DMS53 (cell line): Measurements from ENCODE around the gene LRMDA.

Source experiments
- DNase-seq: peaks from one replicate; lab custom pipeline; 2025; lab: John Stamatoyannopoulos, UW

LRMDA gene

DNA sequence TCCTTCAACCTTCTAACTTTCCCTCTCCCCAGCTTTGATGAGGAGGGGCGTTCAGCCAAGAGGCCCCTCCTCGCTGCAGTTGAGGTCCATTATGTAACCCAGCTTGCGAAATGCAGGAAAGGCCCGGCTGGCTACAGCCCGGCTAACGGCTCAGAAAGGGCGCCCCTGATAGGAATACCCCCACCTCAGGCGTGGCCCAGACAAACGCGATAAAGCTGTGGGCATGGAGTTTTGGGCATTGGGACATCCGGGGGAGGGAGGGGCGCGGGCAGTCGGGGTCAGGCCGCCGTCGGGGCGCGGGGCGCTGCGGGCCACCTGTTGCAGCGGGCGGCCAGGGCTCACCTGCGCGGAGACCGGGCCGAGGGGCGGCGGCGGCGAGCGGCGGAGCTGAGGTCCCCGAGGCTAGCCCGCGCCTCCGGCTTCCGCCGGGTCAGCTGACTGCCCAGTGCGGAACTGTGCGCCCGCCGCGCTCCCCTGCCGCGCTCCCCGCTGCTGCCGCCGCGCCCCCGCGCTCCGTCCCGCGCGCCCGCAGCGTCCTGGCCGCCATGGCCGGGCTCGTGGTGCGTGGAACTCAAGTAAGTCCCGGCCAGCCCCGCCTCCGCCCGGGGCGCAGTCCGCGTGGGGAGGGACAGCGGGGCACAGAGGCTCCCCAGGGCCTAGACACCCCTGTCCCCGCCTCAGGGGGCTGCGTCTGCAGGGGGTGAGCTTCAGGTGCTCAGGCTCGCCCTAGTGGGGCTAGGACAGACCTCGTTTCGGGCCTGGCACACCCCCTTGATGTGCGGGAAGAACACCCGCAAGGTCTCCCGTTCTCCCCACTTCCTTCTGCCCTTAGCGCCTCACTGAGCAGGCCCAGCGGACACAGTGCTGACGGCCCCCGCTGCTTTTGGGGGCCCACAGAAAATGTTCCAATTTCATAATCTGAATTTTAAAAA lies at the start of gene LRMDA:
LRMDA (plus strand) TSS at position 445 of the 932 bp plus-strand sequence.
- peak; percentile 76 for DNase-seq

DNA sequence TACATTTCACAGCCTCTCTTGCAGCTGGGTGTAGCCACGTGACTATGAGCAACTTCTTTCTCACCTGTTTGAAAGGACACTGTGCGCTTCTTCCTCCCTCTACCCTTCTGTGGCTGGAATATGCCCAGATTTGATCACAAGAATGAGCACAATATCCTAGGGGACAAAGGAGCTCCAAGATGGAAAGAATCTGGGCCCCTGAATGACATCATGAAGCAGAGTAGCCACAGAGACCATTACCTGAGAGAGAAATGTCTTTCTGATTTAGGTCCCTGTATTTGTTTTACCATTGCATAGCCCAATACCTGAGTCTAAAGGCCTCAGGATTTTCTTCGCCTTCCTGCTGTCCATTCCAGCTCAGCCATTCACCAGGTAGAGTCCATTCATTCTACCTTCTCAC lies 45.3 kb upstream of the LRMDA start:
- DNase-seq = no peak

DNA sequence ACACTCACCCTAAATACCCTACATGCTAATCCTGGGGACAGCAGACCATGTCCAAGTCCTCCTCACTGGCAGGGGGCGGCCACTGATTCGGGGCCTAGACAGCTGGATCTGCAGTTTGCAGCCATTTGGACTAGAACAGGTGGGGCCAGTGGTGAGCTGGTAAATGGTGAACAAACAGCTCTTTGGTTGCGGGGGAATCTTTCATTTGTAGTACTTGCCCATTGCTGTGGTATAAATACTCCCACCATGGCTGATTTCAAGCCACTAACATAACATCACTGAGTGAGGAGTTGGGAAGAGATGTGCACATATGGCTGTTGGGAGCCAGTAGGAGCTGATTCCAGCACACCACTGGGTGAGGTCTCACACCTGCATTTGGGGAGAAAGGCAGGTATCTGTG lies 43.3 kb upstream of the LRMDA start:
- DNase-seq = no peak

DNA sequence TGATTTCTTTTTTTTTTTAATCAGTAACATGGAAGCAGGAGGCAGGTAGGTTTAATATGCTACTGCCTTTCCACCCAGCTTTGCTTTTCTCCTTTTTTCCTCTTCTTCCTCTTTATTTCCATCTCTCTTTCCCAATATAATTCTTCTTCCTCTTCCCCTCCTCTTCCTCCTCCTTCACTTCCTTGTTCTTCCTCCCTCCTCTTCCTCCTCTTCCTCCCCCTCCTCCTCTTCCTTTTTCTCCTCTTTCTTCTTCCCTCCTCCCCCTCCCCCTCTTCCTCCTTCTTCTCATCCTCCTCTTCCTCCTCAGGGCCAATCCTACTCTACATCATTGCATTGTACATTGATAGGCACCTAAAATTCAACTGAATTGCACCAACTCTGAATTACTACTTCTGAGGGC lies 41.2 kb upstream of the LRMDA start:
- no peak for DNase-seq

DNA sequence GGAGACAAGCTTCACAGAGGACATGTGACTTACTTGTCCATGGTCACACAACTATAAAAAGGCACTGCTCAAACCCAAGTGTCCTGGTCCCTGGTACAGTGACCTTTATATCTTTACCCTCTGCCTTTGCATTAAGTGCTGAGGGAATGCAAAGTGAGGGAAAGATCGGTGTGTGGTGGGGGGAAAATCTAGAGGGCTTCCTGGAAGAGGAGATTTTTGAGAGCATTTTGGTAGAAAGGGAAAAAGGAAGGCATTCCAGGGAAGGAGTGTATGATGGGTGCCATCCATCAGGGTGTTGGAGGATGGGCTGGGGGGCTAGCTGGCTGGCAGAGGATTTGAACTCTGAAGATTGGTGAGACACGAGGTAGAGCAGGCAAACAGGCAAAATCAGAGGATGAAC lies 39.2 kb upstream of the LRMDA start:
- no peak for DNase-seq

DNA sequence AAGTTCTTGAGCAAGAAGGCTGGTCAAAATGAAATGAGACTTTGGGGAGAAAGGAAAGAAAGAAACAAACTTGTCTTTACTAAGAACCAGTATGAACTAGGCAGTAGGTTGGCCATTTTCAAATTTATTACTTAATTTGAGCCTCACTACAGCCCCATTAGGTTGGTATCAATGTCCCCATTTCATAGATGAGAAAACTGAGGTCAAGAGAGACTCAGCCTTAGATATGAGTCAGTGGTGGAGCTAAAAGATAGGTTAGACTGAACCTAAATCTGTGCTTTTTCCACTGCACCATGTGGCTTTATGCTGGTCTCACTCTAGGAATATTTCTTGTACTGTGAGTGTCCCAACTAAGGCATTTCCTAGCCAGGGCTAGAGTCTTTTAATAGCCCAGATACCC lies 38.7 kb upstream of the LRMDA start:
- DNase-seq = no peak

DNA sequence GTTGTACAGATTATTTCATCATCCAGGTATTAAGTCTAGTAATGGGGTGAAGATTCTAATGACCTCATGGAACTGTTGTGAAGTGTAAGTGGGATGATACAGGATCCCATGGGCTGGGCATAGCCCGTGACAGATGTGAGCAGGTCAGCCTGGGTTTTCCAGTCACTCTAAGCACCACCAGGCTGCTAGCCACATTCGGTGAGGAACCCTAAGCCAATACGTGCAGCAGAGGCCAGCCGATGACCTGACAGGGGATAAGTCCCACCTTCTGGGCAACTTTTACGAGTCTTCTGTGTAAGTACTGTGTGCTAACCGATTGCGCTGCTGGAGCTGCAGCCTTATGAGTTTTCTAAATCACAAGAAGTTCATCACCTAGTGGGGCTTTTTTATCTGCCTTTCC lies 37.2 kb upstream of the LRMDA start:
- peak; percentile 32 for DNase-seq

DNA sequence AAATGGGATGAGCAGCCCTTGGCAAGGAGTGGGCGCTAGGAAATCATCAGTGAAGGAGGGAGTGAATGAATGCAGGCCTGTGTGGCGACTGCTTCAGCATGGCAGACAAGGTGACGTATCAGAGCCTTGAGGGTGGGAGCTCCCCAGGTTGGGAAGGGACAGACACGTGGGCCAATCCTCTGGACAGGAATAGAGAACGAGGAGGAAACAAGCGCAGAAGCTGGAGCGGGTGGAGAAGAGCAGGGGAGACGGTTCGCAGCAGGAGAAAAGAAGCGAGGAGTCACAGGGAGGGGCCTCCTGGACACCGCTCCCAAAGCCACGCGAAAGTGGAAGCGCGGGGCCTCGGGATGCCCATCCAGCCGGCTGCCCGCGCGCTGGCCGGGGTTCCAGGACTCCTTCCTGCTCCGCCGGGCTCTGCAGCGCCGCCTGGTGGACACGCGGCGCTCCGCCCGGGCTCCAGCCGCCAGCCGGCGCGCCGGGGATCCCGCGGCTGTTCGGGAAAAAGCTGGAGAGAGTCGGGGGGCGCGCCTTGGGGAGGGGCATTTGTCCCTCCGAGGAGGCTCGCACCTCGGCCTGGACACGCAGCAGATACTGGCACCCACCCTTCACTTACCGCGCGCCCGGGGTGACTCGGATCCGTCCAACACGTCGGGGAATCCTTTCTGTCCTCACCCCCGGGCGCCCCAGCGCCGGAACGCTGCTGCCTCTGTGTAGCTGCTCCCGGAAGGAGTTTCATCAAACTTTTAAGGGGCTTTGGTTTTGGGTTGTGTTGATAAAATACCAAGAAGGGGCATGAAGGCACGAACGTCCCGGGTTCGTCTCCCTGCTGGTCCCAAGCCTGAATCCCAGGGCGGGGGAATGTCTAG lies 36.1 kb upstream of the LRMDA start:
- peak; percentile 85 for DNase-seq

DNA sequence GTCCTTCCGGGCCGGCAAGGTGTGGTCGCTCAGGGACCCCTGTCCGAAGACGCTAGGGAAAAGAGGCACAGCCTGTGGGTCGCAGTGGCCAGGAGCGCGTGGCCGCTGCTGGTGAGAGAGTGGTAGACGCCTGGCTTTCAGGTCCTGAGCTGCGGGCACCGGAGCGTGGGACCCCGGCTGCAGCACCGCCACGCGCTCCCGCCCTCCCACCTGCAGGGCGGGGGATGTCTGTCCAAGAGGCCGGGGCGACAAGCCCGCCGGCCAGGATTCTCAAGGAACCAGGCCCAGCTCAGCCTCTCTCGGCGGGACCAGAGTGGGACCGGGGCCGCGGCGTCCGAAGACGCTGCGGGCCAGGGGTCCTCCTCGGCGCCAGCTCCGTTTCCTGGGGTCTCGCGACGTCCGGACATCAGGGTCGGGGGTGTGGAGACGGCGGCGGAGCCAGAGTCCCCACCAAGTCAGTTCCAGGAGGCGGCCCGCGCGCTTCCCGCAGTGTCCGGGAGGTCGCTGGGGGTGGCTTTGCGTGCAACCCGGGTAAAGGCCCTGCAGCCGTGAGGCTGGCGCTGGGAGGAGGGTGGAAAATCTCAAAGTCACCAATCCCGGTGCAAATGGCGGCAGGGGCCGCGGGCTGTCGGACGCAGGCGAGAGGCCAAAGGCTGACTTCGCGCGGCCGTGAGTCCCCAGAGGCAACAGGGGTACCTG lies 35.3 kb upstream of the LRMDA start:
- DNase-seq = peak; percentile 82

DNA sequence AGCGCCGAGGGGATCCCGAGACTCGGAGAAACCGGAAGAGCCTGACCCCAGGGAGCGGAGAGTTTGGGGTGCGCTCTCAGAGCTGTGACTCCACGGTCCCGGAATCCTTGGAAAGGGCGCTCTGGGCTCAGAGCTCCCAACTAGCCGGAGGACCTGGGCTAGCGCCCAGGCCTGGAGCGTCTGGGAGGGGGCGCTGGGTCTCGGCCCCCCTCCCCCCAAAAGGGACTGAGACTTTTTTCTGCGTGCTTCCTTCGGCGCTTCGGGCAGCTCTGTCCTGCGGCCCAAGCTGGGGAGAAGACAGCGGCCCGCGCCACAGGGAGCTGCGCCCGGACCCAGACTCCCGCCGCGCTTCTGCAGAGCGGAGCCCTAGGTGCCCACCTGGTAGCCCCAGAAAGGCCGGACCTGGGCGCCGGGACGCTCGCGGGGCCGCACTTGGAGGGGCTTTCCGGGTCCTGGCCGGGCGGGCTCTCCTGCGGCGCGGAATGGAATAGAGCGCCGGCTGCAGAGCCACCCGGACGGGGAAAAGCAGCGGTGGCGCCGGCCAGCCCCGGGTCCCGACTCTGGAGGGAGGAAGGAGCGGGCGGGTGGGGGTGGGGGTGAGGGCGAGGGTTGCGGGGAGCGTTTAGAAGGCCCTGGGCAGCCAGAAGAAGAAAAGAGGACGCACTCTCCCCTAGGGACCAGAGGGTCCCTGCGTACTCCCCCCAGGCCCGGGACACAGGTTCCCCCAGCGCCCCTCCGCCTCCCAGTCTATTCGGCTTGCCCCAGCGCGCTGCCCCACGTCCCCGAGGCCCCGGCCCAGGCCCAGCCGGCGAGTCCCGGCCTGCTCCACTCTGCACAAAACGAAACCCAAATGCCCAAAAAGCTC lies 34.6 kb upstream of the LRMDA start:
- peak; percentile 82 for DNase-seq

DNA sequence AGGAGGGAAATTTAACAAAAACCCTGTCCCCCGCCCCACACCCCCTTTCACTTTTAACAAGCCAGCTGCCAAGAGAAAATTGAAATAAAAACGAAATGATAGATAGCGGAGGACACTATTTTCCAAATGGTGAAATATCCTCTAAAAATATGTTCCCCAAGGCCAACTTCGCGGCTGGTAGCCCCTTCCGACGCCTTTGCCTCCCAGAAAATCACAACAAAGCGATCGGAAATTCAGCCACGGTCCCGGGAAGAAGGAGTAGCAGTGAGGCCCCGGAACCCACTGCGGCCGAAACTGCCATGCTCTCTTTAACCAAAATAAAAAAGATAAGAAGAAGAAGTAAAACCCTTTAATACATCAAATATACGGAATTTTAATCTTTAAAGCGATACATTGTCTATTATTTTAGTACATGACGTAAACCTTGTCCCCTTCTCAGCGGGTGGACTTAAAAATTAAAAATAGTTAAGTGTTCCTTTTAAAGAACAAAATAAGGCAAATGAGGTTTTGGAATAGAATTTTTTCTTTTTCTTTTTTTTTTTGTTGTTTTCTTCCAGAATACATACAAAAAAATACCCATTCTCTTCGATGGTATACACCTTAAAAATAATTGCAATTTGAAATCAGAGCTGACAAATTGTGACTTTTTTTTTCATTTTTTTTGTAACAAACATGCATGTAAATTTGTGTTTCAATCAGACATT lies 33.8 kb upstream of the LRMDA start:
- peak; percentile 58 for DNase-seq

DNA sequence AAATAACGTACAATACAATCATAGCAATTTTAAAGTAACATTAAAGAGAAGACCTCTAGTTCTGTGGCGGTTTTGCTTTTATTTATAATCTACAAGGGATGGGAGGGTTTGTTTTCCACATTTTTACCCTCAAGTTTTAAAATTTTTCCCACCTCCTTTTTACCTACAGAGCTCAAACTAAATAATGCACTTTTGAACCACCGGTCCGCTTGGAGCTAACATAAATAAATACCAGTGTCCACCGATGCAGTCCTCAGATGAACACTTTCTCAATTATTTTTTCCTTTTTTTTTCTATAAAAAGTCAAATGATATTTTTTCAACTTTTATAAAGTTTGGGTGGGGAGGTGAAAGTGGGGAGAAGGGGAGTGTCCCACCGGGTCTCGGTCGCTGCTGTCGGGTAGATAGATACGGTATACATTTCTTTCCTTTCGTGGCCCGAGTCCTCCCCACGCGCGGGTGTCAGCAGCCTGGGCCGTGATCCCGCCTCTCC lies 33.2 kb upstream of the LRMDA start:
- peak; percentile 62 for DNase-seq

DNA sequence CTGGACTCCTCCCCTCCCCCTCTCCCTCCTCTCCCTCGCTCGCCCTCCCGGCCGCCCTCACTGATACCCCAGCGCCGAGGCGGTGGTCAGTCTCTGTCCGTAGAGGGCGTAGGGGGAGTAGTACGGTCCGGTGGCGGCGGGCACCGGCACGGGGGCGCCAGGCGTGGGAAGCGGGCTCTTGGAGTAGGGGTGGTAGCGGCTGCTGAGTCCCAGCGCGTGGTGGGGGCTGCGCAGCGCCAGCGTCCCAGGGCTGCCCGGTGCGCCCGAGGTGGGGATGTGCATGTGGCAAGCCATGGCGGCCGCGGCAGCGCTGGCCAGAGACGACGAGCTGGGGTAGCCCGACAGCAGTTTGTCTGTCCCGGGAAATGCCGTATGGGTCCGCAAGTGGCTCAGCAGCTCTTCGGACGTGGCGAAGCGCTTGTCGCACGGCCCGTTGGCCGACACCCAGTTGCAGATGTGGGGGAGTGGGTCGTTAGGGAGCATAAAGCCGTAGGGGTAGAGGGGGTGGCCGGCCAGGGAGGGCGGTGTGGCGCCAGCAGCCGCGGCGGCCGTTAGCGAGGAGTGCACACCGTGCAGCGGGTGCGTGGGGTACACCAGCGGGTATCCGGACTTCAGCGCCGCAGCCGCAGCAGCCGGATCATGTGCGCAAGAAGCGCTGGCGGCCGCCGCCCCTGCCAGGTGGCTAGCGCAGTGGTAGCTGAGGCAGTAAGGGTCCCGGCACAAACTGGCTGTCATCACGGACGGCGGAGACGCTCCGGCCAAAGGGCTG lies 32.5 kb upstream of the LRMDA start:
- DNase-seq = peak; percentile 85

DNA sequence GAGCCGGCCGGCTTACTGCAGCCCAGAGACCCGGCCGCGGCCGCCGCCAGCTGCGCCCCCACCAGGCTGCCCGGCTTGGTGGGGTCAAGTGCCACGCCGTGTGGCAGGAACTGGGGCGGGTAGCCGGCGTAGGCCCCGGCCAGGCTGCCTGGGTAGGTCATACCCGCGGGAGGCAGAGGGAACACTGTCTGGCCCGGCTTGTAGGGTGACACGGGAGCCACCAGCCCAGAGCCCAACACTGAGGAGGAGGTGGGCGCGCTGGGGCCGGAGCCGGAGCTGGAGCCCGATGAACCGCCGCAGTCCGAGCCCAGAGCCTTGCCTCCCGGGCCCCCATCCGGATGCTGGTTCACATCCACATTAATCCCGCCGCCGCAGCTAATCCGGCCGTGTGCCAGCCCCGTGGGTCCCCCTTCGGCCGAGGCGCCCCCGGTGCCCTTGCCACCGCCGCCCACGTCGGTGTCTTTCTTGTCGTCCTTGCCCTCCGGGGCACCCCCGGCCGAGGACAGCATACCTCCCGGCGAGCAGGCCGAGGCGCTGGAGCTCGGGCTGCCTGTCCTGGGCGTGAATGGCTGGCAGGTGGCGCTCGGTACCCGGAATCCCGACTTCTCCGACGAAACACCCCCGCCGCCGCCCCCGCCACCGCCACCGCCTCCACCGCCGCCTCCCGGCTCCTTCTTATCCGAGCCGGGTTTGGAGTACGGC lies 31.8 kb upstream of the LRMDA start:
- DNase-seq = peak; percentile 91

DNA sequence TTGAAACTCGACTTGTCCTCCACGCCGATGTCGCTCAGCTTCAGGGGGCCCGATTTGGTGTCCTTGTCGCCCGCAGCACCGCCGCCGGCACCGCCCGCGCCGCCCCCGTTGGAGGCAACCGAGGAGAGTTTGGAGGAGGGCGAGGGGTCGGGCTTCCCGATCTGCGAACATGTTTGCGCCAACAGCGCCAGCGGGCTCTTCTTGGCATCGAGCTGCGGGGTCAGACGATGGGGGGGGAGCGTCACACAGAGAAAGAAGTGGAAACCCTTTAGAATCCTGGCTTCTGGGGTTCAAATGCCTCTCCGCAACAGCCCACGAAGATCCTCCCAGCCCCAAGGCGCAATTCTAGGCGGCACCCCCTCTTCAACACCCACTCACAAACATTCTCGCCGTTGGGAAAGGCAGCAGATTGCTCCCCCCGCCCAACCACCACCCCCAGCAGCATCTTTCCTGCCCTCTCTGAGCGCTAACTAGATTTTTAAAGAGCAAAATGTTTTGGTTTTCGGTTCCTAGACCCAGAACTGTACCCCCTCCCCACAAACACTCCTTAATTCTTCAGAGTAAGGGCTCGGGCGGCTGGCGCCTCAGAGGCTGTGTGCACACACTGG lies 31.2 kb upstream of the LRMDA start:
- DNase-seq = peak; percentile 82

DNA sequence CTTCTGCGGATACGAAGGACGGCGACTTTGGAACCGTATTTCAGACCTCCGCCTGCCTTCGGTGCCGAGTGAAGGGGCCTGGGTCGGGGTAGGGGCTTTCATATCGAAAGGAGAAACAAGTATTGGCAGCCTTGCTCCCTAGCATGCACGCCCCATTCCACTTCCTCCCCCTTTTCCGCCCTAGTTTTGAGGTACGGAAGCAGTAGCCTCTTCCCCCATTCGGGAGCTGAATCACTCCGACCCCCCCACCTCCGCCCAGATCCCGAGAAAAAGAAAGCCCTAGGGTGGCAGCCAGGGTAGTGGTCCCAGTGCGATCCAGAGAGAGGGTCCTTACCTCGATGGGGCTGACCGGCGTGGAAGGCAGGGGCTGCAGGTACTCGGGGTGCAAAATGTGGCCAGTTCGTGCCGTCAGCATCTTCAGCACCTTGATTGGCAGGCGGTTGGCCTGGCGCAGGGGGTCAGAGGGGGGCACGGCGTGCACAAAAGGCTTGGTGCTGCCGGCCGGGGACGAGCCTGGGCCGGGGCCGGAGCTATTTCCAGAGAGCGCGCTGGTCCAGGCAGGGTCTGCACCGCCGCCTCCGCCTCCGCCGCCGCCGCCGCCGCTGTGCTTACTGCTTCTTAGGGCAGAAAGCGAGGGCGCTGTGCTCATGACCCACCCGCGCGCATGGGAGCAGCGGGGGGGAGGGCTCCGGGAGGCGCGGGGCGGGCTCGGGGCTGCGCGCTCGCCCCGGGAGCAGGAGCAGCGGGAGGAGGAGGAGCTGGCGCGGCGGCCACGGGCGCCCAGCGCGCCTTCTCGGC lies 30.5 kb upstream of the LRMDA start:
- DNase-seq = peak; percentile 92

DNA sequence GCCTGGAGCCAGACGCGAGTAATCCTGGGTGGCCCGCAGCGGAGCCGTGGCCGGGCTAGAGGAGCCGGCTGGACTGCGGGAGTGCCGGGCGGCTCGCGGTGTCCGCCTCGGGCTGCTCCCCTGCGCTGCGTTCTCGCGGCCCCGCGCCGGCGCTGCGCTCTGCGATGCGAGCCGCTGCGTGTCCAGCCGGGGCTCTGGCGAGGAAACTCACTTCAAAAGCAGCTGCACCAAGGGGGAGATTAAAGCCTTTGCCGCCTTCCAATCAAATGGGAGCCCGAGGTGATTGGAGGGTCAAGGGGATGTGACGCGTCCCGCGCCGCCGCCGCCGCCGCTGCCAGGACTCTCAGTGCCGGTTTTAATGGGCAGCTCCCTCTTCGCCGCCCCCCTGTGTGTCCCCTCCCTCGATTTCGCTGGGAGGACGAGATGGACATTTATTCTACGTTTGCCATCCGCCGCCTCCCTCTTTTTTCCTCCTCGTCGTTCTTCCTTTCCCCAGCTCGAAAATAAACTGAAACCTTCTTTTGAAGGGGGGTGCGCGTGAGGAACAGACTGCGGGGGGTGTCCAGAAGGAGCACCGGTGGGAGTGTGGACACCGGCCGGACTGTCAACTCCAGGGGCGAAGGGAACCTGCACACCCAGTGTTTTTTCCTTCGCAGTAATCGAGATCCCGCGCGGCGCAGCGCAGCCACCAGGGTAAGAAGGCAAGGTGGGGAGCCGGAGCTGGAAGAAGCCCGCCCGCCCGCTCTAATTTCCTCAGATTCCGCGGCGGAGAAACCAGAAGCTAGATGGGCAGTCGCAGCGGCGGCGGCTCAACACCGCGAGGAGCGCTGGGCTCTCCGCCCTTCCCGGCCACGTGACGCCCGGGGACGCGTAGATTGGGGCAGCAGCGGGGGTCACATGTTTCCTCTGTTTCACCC lies 29.6 kb upstream of the LRMDA start, which contains the start of gene ZNF503:
ZNF503 (minus strand) TSS at position 196 of the 917 bp plus-strand sequence. CDS start 345 bp downstream, outside the sequence.
- peak; percentile 99 for DNase-seq
